IgD-negative memory B cell (primary cell): ENCODE data around the gene ZNF24. TPM values are rescaled to one million over a fixed set of nuclear protein-coding genes. Genes with fewer than 3 reads are reported as not detected.

ENCODE experiments used
- H3K27ac Mint-ChIP-seq, 3 donors: one replicate each; pipeline ENCODE4 v1.8.0; 2020 to 2022; ENCODE audit warnings: mild to moderate bottlenecking in 3 of 3, mixed read lengths in 3 of 3, moderate library complexity in 1 of 3
- H3K27me3 Mint-ChIP-seq: one replicate; pipeline ENCODE4 v1.8.0; 2021; ENCODE audit warnings: mixed read lengths
- H3K36me3 Mint-ChIP-seq: one replicate; pipeline ENCODE4 v1.8.0; 2020; ENCODE audit warnings: mild to moderate bottlenecking, mixed read lengths
- H3K4me1 Mint-ChIP-seq, 3 donors: one replicate each; pipeline ENCODE4 v1.8.0; 2020 to 2022; ENCODE audit warnings: mixed read lengths in 3 of 3, mild to moderate bottlenecking in 1 of 3
- H3K4me3 Mint-ChIP-seq, 4 donors: one replicate each; pipeline ENCODE4 v1.8.0; 2020 to 2022; ENCODE audit warnings: mild to moderate bottlenecking in 4 of 4, mixed read lengths in 4 of 4, moderate library complexity in 3 of 4
- H3K9me3 Mint-ChIP-seq, 3 donors: one replicate each; pipeline ENCODE4 v1.8.0; 2020 to 2021; ENCODE audit warnings: mixed read lengths in 3 of 3, mild to moderate bottlenecking in 1 of 3
- polyA plus RNA-seq: library from polyadenylated mRNA; unstranded; fragments of 300-500 nt; fragmentation: Illumina TruSeq; gene quantifications from one replicate; pipeline ENCODE4 v1.2.3, GENCODE V29; 2021

The ZNF24 gene
- polyA plus RNA-seq, 1 donor from 2014 or later, result 86.9 TPM

- peaks cover 20% of the 10 kb centered on the region for H3K36me3 Mint-ChIP-seq
- no peak overlapping the region for H3K4me3 Mint-ChIP-seq
- H3K4me1 Mint-ChIP-seq, result peaks cover 10 to 25% (median 20%) of the 10 kb centered on the region in 3 donors
- peaks cover 0 to 1% (median 0%) of the 10 kb centered on the region in 3 donors for H3K9me3 Mint-ChIP-seq
- H3K27ac Mint-ChIP-seq, result peak overlapping the region in 1 of 3 donors; percentile 47
- H3K27me3 Mint-ChIP-seq, result no peaks in the 10 kb centered on the region
Observed at GRCh38 chr18:35337286-35337685, 6.9 kb downstream of the ZNF24 start.

GRCh38 chr18:35335866-35336265 is 8.4 kb downstream of the ZNF24 start:
- H3K9me3 Mint-ChIP-seq, result peaks cover 0 to 1% (median 0%) of the 10 kb centered on the region in 3 donors
- no peaks in the 10 kb centered on the region for H3K27me3 Mint-ChIP-seq
- no peak overlapping the region for H3K27ac Mint-ChIP-seq
- peaks cover 20% of the 10 kb centered on the region for H3K36me3 Mint-ChIP-seq
- no peak overlapping the region for H3K4me3 Mint-ChIP-seq
- H3K4me1 Mint-ChIP-seq, result peaks cover 5 to 25% (median 19%) of the 10 kb centered on the region in 3 donors

- peaks cover 20% of the 10 kb centered on the region for H3K36me3 Mint-ChIP-seq
- H3K4me3 Mint-ChIP-seq, result no peak overlapping the region
- H3K4me1 Mint-ChIP-seq, result peaks cover 4 to 25% (median 14%) of the 10 kb centered on the region in 3 donors
- no peaks in the 10 kb centered on the region for H3K27me3 Mint-ChIP-seq
- H3K9me3 Mint-ChIP-seq, result peaks cover 0 to 1% (median 0%) of the 10 kb centered on the region in 3 donors
- peak overlapping the region in 1 of 3 donors; percentile 55 for H3K27ac Mint-ChIP-seq
Observed at GRCh38 chr18:35334821-35335220, 9.4 kb downstream of the ZNF24 start.

GRCh38 chr18:35334212-35334611 is 10.0 kb downstream of the ZNF24 start:
- Mint-ChIP-seq H3K27me3 (no peaks in the 10 kb centered on the region), H3K4me1 (peaks cover 3 to 19% (median 11%) of the 10 kb centered on the region in 3 donors), H3K27ac (no peak overlapping the region), H3K4me3 (no peak overlapping the region), H3K9me3 (peaks cover 0 to 1% (median 0%) of the 10 kb centered on the region in 3 donors), H3K36me3 (peaks cover 20% of the 10 kb centered on the region)

DNA sequence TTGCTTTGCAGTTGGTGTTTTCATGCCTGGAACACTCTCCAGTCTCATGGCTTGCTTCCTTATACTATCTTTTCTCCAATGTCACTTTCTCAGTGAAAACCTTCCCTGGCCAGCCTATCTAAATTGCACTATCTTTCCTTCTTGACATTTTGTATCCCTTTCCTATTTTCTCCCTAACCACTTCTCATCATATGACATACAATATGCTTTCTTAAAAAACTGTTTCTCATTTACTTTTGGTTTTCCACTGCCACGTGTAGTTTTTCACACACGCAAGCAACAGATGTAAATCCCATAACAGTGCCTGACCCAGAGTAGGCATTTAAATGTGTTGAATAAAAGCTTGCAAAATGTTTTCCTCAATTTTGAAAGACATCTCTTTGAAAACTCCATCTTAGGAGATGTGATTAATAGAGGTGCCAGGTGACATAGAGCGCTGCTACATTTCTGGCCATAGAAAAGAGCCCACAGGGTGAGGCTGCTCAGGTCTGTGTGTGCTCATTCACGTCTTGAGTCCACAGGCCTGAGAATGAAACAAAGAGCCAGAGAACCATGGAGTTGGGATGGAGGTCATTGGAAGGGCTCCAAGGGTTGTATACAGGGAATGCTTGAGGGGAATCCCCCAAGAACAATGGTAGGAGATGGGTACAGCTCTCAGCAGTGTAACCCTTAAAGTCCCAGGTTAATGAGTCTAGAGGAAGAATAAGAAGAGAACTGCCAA is 12.7 kb downstream of the ZNF24 start:
- H3K27ac Mint-ChIP-seq, result no peak overlapping the region
- H3K27me3 Mint-ChIP-seq, result no peaks in the 10 kb centered on the region
- H3K36me3 Mint-ChIP-seq, result peaks cover 17% of the 10 kb centered on the region
- peaks cover 0 to 8% (median 1%) of the 10 kb centered on the region in 3 donors for H3K9me3 Mint-ChIP-seq
- peaks cover 0 to 5% (median 1%) of the 10 kb centered on the region in 3 donors for H3K4me1 Mint-ChIP-seq
- no peak overlapping the region for H3K4me3 Mint-ChIP-seq

GRCh38 chr18:35328868-35329267 is 15.4 kb downstream of the ZNF24 start:
- no peak overlapping the region for H3K4me3 Mint-ChIP-seq
- H3K4me1 Mint-ChIP-seq, result peaks cover 0 to 1% (median 0%) of the 10 kb centered on the region in 3 donors
- H3K36me3 Mint-ChIP-seq, result peaks cover 6% of the 10 kb centered on the region
- H3K27me3 Mint-ChIP-seq, result no peaks in the 10 kb centered on the region
- H3K9me3 Mint-ChIP-seq, result peaks cover 0 to 8% (median 1%) of the 10 kb centered on the region in 3 donors
- H3K27ac Mint-ChIP-seq, result no peak overlapping the region

- H3K9me3 Mint-ChIP-seq, result peaks cover 0 to 8% (median 0%) of the 10 kb centered on the region in 3 donors
- no peak overlapping the region for H3K27ac Mint-ChIP-seq
- H3K36me3 Mint-ChIP-seq, result peaks cover 2% of the 10 kb centered on the region
- no peaks in the 10 kb centered on the region for H3K4me1 Mint-ChIP-seq
- H3K4me3 Mint-ChIP-seq, result no peak overlapping the region
- no peaks in the 10 kb centered on the region for H3K27me3 Mint-ChIP-seq
Observed at GRCh38 chr18:35326695-35327387, 17.4 kb downstream of the ZNF24 start.

DNA sequence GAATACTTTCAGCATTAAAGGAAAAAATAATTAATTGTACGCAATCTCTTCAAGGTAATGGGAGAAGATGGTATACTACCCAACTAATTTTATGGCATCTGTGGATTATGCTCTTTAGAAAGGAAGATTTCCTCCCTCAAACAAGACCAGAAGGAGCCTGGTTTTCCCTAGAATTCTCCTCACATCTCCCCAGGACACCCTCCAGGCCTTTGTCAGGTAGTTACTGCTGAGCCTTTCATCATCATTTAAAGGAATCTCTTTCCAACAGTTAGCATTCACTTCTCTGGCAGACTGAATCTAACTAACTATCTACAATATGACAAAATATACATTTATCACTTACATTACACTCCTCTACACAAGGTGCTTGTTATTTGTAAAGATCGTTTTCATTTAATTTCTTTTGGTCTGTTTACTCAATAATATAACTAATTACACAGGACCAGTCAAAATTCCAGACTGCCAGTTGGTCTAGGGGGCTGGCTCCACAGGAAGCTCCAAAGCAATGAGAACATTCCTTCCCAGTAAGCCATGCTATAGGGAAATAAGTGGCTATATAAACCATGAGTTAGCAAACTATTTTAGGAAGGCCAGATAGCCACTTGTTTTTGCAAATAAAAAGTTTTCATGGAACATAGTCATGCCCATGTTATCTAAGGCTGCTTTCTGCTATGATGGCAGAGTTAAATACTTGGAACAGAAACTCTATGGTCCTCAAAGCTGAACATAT is 19.1 kb downstream of the ZNF24 start:
- Mint-ChIP-seq H3K36me3 (peaks cover 2% of the 10 kb centered on the region), H3K4me3 (no peak overlapping the region), H3K9me3 (peaks cover 0 to 8% (median 0%) of the 10 kb centered on the region in 3 donors), H3K27ac (no peak overlapping the region), H3K27me3 (no peaks in the 10 kb centered on the region), H3K4me1 (no peaks in the 10 kb centered on the region)

DNA sequence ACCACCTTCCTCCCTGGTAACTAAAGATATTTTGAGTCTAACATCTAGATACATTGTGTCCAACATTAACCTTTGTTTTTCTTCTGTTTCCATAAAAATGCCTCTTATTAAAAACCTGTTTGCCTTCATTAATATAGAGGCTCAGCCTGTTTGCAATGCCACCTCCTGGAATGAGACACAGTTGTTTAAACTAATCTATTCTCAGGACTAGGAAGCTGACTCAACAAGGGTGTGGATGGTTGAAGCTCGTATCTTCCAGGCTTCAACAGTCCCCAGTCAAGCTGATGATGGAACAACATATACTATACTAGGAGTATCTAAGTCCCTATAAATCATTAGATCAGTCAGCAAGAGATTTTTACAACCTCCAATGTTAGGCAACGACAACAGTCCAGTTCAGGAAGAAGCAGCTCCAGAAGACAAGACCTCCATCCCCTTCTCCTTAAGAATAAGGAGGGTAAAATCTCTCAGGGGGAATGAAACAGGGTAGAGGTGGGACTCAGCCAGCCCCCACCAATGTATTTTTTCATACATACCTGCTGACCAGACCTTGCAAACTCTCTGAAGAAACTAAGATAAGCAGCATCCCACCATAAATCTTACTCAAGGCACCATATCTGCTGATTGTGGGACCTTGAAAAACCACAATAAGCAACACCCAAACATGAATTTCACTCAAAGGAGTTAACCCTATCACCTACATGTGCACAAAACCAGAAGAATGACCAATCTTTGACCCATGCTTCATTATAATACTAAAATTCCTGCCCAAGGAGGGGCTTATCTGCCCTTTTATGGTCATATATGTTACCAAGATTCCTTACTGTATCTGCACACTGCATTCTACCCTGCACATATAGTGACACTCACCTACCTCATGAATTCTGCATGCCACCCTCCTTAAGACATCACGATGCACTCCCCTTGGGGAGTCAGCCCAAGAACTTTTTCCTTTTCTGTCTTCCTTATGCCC is 21.4 kb downstream of the ZNF24 start:
- Mint-ChIP-seq H3K27ac (no peak overlapping the region), H3K36me3 (peaks cover 2% of the 10 kb centered on the region), H3K4me3 (no peak overlapping the region), H3K9me3 (peaks cover 0 to 1% (median 0%) of the 10 kb centered on the region in 3 donors), H3K27me3 (no peaks in the 10 kb centered on the region), H3K4me1 (no peaks in the 10 kb centered on the region)

GRCh38 chr18:35311496-35311895 is 32.7 kb downstream of the ZNF24 start:
- Mint-ChIP-seq H3K4me1 (no peaks in the 10 kb centered on the region), H3K4me3 (peak overlapping the region in 1 of 4 donors; percentile 12), H3K9me3 (peaks cover 11 to 39% (median 37%) of the 10 kb centered on the region in 3 donors), H3K36me3 (peaks cover 11% of the 10 kb centered on the region), H3K27ac (no peak overlapping the region), H3K27me3 (no peaks in the 10 kb centered on the region)

- H3K27ac Mint-ChIP-seq, result no peak overlapping the region
- no peak overlapping the region for H3K4me3 Mint-ChIP-seq
- H3K4me1 Mint-ChIP-seq, result no peaks in the 10 kb centered on the region
- H3K36me3 Mint-ChIP-seq, result peaks cover 33% of the 10 kb centered on the region
- peaks cover 14 to 57% (median 42%) of the 10 kb centered on the region in 3 donors for H3K9me3 Mint-ChIP-seq
- H3K27me3 Mint-ChIP-seq, result no peaks in the 10 kb centered on the region
Observed at GRCh38 chr18:35306588-35307250, 37.5 kb downstream of the ZNF24 start.

DNA sequence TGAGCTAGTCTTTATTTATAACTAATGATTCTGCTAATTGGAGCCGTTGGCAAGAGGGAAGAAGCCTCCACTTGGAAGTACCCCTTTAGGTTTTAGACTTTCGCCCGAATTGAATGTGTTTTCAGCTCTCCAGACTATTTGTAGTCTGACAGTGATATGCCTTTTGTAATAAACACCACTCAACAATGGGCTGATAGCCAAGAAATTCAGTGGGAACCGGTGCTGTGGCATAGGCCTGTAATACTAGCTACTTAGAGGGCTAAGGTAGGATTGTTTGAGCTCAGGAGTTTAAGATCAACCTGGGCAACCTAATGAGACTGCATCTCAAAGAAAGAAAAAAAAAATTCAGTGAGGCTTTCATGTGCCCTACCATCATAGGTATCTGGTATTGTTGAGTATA is 40.6 kb downstream of the ZNF24 start:
- Mint-ChIP-seq H3K27ac (no peak overlapping the region), H3K36me3 (peaks cover 51% of the 10 kb centered on the region), H3K9me3 (peaks cover 15 to 50% (median 37%) of the 10 kb centered on the region in 3 donors), H3K4me3 (no peak overlapping the region), H3K27me3 (no peaks in the 10 kb centered on the region), H3K4me1 (no peaks in the 10 kb centered on the region)

DNA sequence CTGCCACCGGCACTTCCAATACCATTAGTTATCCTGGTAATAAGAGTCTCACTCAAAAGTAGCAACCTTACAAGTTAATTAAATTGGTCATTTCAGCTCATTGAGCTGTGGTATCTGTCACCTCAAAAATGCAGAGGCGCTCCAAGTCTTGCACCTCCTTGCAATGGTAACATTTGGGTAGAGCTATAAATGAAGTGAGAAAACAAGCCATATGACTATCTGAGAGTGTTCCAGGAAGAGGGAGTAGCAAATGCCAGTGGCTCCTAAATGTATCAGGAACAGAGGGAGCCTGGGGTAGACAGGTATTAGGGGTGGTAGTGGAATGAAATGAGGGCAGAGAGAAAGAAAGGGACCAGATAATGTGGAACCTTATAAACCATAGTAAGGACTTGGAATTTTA is 48.2 kb downstream of the ZNF24 start:
- Mint-ChIP-seq H3K4me1 (peaks cover 19 to 31% (median 23%) of the 10 kb centered on the region in 3 donors), H3K9me3 (peaks cover 5 to 13% (median 6%) of the 10 kb centered on the region in 3 donors), H3K27ac (no peak overlapping the region), H3K4me3 (no peak overlapping the region), H3K36me3 (peaks cover 31% of the 10 kb centered on the region), H3K27me3 (no peaks in the 10 kb centered on the region)
